GM19455 (cell line): ENCODE data around the gene INSC.

Source experiments
- ATAC-seq: cut with Tn5 transposase; IDR thresholded peaks from one replicate; pipeline ENCODE4 v1.9.1; 2021; ENCODE audit not compliant: unreplicated experiment

INSC gene

DNA sequence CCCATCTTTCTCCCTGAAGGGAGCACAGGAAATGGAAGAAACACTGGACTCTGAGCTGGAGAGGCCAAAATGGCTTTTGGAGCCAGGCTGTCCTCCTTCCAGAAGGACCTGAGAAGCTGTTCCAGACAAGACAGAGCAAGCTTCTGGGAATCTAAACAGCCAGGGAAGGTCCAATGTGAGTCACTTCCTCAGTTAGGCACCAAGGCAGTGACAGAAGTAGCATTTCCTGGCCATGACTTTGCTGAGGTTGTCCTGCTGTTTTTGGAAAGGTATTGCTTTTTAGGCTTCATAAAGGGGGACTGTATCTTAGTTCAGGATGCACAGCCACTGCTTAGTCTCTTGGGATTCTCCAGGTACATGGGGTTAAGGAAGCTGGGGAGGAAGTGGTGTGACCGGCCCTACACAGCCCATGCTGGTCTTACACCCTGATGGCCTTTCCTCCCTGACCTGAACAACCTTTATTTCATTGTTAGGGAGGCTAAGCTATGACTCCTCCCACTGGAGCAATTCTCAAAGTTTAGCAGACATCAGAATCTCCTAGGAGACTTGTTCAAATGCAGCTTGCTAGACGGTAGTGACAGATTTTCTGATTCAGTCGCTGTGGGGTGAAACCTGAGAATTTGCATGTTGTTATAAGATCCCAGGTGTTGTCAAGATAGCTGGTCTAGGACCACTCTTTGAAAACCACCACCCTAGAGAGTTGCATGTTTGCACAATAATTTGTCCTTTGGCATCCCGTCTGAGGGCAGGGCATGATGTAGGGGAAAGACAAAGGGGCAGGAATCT, 6.8 kb upstream of the INSC start:
- peak; percentile 49 for ATAC-seq

DNA sequence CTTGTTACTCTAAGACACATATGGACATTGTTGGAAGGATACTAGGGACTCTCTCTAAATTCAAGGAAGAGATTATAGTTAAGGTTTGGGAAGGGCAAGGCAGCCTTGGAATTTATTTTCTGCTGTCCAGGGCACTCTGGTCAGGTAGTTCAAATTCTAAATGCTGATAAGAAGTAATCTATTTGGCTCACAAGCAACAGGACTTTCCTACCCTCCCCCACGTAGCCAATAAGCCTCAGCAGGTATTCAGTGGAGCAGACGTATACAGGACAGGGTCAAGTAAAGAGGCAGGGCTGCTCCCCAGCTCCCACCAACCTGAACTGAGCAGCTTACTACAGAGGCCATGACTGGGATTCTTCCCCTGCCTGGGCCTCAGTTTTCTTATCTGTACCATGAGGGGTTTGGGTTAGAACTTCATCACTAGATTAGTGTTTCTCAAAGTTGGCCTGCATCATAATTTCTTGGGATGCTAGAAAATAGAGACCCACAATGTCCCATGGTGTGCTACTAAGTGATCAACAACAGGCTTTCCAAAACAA, 6.1 kb upstream of the INSC start:
- ATAC-seq: no peak

DNA sequence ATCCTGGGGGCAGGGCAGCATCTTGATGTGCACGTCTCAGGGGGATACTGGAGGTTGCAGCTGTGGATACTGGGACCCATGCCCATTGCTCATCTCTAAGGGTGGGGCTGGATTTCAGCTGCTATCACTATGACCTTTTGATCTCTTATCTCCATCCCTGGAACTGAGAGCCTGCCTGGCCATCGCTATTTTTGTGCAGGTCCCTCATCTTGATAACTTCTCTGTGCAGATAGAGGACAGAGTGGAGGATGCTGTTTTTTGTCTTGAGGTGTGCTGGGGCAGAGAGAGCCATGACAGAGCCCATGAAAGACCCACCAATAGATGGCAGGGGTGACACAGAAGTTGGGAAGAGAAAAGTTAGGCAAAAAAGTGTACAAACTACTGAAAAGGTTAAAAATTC, 5.1 kb upstream of the INSC start:
- no peak for ATAC-seq

DNA sequence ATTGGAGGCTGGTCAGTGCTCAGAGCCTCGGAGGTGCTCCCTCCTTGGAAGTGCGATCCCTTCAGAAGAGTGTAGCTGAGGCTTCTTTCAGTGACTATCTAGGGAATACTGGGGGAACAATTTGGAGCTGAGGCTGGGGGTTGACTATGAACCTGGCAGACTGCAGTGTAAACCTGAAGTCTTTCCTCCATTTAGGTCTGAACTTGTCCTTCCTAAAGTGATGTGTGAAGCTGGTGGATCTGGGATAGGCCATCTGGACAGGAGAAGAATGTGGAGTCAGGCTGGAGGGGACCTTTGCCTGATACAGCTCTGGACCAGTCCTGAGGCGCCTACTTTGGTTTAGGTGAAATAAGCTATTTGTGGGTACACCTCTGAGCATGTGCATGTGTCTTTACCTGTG, 3.5 kb upstream of the INSC start:
- ATAC-seq: no peak

DNA sequence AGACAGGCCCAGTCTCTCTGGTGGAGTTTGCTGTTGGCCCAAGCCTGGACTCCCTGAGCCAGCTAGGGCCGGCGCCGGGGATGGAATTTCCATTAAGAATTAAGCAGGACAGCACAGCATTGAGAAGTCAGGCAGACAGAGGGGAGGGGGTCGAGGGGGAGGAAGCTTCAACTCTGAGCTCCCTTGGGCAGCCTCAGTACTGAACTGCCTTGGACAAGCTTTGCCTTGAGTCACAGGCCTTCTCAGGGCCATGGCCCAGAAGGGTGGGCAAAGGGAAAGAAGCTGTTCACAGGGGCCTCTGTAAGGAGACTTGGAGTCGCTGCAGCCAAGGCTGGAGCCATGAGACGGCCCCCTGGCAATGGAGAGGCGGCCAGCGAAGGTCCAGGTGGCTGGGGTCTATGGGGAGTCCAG, 2.6 kb upstream of the INSC start:
- ATAC-seq: no peak

DNA sequence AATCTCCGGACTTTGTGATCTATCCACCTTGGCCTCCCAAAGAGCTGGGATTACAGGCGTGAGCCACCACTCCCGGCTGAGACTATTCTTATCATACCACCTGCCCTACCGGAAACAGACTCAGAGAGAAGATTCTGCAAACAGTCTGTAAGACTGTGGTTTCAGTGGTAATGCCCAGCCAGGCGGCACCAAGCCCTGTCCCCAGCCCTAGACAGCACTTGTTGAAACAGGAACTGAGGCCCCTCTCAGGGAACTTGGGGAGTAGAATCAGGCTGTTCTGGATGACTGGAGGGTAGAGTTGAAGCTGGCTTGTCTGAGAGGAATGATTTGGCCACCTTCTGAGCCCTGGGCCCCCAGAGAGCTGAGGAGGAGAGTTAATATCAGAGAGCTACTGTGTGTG, 1.3 kb upstream of the INSC start:
- ATAC-seq: peak; percentile 91

DNA sequence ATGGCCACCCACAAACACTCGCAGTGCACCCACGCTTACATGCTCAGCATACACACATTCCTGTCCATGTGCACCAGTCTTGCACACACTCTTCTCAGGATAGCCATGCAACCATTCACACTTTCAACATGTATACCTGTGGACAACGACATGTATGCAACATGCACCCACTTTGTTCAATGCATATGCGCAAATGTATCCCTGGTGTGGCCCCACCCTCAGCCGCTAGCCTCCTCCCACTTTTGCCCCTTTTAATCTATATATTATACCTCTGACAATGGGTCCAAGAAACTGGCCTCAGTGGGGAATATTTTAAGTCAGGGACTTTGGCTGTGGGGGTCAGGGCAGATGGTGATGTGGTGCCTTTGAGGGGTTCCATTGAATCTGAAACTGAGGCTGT, 963 bp downstream of the INSC start:
- ATAC-seq: no peak

DNA sequence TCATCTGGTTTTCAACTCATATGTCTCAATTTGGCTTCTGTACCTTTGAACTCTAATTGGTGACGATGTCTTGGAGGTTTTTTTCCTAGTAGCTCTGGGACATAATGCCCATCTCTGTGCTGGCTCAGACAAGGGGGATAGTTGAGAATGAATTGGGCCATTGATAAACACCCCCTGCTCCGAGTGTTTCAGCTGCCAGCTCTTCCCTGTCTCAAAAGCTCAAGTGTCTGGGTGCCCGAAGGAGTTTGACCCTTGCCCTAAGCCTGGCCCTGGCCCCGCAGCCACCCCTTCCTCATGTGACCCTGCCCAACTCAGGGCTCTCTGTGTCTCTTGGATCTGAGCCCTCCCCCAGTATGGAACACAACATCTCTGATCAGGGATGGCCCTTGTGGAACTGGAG, 3.0 kb downstream of the INSC start:
- ATAC-seq: no peak

DNA sequence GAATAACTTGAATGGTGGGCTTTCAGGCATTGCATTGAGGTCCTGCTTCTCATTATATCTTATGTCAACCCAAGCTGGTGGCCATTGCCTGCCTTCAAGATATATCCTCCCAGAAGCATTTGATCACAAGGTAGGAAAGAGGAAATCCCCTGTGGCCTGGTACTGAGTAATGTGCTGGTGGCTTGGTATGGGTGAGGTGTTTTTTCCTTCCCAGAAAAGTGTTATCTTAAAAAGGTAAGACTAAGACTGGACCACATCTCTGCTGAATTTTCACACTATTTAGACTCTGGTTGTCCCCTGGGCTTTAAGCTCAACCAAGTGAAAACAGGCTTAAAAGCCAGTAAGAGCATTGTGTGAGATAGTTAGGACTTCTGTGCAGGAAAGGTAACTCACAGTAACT, 3.7 kb downstream of the INSC start:
- ATAC-seq: no peak

DNA sequence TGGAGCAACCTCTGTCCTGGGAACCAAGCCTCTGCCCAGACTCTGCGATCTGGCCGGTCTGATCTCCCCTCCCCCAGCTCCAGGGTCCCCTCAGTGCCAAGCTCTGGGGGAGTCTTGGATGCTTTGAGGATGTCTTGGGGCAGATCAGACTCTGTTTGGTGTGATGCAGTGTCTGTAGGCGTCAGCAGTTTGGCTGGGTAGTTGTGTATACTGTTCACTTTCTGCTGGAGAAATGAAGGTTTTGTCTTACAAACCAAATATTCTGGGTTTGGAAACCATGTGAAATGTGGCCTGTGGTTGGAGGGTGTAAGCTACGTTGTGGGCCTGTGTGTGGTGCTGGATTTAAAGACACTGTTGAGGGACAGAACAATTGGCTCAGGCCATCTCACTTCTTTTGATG, 4.6 kb downstream of the INSC start:
- no peak for ATAC-seq

DNA sequence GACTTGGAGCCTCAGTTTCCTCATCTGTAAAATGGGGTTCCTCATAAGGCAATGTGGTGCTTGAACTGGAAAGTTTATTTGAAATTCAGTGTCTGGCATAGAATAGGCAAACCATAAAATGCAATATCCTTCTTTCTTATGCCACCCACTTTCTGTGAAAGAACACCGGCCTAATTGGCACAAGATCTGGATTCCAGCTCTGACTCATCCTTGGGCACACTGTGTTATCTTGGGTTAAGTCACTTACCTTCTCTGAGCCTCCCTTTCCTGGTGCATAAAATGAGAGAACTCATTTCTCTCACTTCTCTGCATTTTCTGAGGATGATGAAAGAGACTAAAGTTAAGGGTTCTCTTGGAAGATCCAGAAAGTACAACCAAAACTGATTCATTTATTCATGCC, 5.1 kb downstream of the INSC start:
- ATAC-seq: no peak

DNA sequence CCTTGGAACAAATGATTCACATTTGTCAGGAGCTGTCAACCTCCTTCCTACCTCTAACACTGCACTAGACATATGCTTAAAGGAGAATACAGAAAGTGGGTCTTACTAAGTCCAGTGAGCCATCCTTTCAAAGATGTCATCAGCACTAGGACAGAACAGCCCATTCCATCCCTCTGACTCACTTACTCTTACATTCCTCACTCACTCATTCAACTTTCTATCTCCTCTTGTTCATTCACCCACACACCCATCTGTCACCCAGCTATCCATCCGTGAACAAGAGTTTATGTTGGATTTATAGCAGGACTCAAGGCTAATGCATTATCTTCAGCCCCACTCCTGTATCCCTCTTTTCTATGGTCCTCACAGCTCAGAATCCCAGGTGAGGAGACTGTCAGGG, 9.1 kb downstream of the INSC start:
- ATAC-seq: no peak

DNA sequence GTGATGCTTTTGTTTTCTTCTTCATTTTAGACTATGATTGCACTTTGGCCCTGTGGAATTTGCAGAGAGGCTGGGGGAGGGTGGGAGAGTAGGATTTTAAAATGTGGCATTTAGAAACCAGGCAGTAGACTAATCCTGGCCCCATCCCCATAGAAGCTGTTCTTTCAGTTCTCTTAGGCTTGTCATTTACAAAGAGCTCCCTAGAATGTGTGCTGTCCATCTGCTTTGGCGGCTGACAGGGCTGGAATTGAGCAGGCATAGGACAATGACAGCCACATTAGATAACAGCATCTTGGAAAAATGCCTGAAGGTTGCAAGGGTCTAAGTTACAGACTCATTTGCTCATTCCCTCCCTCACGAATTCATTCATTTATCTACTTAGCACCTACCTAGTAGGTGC, 9.8 kb downstream of the INSC start:
- no peak for ATAC-seq

DNA sequence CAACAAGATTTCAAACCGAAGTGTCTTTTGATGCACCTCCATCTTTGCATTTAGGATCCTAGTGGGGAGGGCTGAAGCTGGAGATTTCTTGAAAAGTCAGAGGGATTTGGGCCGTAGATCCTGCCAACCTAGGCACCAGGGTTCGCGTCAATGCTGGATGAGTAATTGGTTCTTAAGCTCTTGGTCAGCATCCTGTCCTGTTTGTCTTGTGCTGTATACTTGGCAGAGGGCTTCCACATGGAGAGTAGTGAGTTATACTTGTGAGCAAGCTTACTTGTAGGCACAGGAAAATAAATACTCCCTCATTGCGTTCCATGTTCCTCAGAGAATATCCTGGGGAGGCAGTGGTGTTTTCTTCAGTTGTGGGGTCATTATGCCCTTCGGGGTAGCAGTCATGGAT, 12.6 kb downstream of the INSC start:
- no peak for ATAC-seq

DNA sequence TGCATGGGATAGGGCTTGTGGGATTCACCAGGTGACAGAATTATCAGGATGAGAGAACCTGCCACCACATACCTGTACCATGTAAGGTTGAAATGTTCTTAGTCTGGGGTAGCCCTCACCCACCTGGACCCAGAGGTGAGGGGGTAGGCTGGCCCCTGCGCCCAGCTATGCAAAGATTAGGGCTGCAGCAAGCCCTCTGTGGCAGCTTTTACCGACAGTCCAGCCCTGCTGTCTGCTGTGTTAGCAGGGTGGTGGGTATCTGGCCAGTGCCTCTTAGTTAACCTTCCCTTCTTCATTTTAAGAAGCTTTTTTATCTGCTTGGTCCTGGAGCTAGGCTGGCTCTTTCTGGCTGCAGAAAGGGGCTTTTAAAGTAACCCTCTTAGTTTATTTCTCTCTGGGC, 13.9 kb downstream of the INSC start:
- no peak for ATAC-seq

DNA sequence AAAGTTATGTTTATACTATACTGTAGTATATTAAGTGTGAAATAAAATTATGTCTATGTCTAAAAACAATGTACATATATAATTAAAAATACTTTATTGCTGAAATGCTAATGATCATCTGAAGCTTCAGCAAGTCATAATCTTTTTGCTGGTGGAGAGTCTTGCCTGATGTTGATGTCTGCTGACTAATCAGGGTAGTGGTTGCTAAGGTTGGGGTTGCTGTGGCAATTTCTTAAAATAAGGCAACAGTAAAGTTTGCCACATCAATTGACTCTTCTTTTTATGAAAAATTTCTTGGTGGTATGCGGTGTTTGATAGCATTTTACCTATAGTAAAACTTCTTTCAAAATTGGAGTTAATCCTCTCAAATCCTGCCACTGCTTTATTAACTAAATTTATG, 21.4 kb downstream of the INSC start:
- no peak for ATAC-seq

DNA sequence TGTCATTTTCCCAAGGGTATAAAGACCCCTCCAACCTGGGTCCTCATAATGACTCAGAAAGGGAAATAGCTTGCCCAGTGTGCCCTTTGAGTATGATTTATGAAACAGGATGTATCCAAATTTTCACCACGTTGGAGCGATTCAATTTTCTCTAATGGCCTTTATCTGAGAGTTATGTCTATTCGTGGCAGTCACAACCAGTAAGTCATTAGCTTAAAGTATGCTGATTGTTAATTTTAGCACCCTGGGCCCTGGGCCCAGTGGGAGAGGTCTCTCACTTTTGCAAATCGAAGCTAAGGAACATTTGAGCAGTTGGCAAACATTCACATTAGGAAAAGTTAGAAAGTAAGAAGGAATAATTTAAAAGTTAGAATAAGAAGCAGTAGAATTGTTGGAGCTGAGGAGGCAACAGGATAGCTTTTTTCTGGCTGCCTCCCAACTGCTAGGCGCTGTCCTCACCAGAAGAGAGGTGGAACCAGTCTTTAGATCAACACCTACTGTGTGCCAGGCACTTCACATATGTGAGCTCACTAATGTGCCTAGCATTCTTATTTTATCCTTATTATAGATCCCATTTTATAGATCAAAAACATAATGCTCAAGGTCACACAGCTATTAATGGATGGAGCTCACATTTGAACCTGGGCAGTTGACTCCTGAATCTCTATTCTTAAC, 24.5 kb downstream of the INSC start:
- ATAC-seq: no peak

DNA sequence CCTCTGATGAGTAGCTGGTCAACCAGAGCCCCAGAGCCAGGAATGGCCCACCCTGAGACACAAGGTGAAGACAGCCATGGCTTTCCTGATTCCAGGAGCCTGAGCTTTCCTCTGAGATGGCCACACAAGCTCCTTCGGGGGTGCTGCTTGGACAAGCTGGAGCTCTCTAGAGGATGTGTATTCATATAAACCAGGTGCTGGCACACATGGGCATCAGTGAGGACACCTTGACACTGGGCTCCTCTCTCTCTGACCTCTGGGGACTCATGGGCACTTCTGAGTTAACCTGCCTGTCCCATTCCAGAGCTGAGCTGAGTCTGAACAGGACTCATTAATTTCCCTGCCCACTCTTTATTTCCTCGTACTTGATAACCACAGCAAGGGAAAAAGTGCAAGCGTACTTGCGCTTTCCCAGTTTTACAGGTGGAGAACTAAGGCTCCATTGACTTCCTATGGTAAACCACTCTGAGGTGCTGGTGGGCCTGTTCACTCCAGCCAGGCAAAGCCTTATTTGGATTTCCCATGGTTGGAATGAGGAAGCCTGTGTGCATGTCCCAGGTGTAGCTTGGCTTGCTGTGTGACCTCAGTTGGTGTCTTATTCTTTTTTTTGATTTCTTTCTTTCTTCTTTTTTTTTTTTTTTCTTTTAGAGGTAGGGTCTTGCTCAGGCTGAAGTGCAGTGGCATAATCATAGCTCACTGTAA, 25.4 kb downstream of the INSC start:
- ATAC-seq: no peak

DNA sequence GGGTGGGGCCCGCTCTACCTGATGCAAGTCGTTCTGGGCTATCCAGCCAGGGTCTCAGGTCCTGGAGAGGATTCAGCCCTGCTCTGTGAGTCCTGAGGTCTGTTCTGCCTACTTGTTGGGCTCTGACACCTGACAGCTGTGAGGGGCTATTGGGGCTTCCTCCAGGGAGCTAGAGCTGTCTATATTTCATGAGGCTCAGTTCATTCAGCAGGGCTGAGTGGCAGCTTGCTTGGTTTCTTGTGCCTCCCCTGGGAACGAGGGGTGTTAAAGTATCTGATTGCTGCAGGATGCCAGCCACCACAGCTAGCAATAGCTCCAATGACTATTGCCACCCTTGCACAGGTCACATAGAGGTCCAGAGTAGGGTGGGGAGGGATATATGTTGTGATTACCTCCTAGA, 26.7 kb downstream of the INSC start:
- ATAC-seq: no peak

DNA sequence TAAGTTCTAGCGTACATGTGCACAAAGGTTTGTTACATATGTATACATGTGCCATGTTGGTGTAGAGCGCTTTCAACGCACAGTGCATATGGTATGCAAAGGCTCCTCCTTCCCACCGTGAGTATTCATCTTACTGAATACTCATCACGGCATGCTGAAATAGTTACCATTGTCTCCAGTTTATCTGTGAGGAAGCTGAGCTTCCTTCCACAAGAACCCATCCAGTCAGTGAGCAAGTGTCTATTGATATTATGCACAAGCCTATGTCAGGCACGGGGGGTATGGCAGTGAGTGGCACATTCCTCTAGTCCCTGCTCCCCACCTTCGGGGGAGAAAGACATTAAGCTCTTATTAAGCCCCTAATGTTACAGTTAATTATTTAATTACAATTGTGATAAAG, 28.1 kb downstream of the INSC start:
- ATAC-seq: no peak

DNA sequence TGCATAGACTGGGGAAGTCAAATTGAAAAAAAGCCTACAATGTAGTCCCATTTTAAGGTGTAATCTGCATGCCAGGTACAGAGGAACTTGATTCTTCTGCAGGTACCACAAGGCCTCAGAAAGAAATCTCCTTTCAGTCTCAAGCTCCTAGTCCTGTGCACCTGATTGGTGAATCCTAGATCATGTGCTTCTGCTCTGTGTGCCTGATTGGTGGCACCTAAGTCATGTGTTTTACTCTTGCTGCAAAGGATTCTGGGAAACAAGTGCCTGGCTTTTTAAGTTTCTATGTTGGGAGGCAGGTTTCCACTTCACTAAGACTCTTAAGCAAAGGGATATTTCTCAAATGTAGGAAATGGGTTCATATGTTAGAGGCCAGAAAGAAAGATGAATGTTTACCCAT, 29.1 kb downstream of the INSC start:
- ATAC-seq: no peak

DNA sequence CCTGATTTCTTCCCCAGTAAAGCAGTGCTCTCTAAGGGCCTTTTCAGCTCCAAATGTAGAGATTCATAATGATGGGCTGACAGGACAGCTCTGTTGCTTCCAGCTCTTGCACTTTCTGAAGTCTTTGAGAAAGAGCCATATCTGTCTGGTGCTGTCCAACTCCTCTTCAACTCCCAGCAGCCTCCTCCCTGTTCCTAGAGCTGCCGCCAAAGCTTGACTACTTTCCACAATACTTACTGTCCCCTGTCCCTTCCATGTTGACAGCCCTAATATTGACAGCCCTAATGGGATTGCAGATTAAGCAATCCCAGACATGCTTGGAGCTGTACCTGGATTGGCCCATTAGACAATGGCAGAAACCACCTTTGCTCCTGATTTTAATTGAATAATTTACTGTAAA, 29.6 kb downstream of the INSC start:
- ATAC-seq: no peak
